ENCODE results near the gene UST.

DNA sequence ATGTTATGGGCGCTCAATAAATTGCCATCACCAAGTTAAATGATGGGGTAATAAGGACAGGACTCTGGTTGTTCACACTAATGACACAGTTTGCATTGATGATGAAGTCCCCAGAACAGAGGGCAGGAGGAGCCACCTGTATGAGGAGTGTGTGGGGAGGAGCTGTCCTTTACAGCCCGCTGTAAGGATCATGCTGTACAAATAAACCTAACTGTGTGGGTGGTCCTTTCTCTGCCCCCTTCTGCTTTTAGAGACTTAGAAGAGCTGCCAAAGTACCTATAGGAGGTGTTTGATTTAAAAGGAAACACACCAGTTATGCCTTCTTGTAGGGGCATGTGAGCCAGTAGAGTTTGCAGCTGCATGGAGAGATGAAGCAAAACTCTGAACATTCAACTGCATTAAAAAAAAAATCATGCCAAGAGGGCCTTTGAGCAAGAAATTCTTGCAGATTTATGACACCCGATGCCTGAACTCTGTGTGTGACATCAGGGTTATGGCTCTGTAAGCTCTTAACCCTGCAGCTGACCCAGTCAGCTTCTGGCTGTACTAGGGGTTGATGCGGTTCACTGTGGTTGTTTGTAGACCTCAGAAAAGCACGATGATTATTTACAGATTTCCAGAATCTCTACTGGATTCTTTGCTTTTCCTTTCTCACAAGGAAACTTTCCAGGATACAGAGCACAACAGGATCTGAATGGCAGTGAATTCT lies 67.4 kb downstream of the UST start:
- TF ChIP-seq, protein P1, sequence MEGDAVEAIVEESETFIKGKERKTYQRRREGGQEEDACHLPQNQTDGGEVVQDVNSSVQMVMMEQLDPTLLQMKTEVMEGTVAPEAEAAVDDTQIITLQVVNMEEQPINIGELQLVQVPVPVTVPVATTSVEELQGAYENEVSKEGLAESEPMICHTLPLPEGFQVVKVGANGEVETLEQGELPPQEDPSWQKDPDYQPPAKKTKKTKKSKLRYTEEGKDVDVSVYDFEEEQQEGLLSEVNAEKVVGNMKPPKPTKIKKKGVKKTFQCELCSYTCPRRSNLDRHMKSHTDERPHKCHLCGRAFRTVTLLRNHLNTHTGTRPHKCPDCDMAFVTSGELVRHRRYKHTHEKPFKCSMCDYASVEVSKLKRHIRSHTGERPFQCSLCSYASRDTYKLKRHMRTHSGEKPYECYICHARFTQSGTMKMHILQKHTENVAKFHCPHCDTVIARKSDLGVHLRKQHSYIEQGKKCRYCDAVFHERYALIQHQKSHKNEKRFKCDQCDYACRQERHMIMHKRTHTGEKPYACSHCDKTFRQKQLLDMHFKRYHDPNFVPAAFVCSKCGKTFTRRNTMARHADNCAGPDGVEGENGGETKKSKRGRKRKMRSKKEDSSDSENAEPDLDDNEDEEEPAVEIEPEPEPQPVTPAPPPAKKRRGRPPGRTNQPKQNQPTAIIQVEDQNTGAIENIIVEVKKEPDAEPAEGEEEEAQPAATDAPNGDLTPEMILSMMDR (IDR thresholded peaks at IDR 0.05): no peak
- no peak for TF ChIP-seq ZFX (IDR thresholded peaks at IDR 0.05; ENCODE audit: borderline replicate concordance)
